Measurements from ENCODE around the gene KLHL3.

The KLHL3 gene

GRCh38 chr5:137728048-137728447, 7.8 kb downstream of the KLHL3 start:
- Histone ChIP-seq H3K9ac (ENCODE audit: low read depth, low read length) (no peak overlapping the region), H3K27ac (ENCODE audit: low read depth, low read length) (no peak overlapping the region), H3K36me3 (ENCODE audit: insufficient read depth, low read length) (no peaks in the 10 kb centered on the region), H3K4me3 (ENCODE audit: low read length) (no peak overlapping the region), H3K4me1 (ENCODE audit: insufficient read depth, low read length) (peaks cover 5% of the 10 kb centered on the region; the same call in 1 of the 2 replicates), H3K27me3 (ENCODE audit: insufficient read depth, low read length) (no peaks in the 10 kb centered on the region), H3K9me3 (ENCODE audit: insufficient read depth, low read depth, low read length) (no peaks in the 10 kb centered on the region)
- 92% methylated on average over 1 of the region's 1 CpG for WGBS

- Histone ChIP-seq H3K27ac (ENCODE audit: low read depth, low read length) (no peak overlapping the region; the same call in 1 of the 2 replicates), H3K4me3 (ENCODE audit: low read length) (no peak overlapping the region), H3K4me1 (ENCODE audit: insufficient read depth, low read length) (peaks cover under 1% of the 10 kb centered on the region; the same call in 1 of the 2 replicates), H3K36me3 (ENCODE audit: insufficient read depth, low read length) (no peaks in the 10 kb centered on the region), H3K9ac (ENCODE audit: low read depth, low read length) (no peak overlapping the region), H3K27me3 (ENCODE audit: insufficient read depth, low read length) (no peaks in the 10 kb centered on the region), H3K9me3 (ENCODE audit: insufficient read depth, low read depth, low read length) (no peaks in the 10 kb centered on the region)
- 91% methylated on average over 2 of the region's 2 CpGs for WGBS
These were observed 8.3 kb downstream of the KLHL3 start for GRCh38 chr5:137727623-137728022.

GRCh38 chr5:137724251-137724650, 11.6 kb downstream of the KLHL3 start:
- no peak overlapping the region for H3K9ac ChIP-seq (ENCODE audit: low read depth, low read length)
- no peak overlapping the region for H3K4me3 ChIP-seq (ENCODE audit: low read length)
- H3K4me1 ChIP-seq (ENCODE audit: insufficient read depth, low read length), result no peaks in the 10 kb centered on the region
- no peaks in the 10 kb centered on the region for H3K9me3 ChIP-seq (ENCODE audit: insufficient read depth, low read depth, low read length)
- 97% methylated on average over 2 of the region's 2 CpGs for WGBS
- no peaks in the 10 kb centered on the region for H3K27me3 ChIP-seq (ENCODE audit: insufficient read depth, low read length)
- no peak overlapping the region for H3K27ac ChIP-seq (ENCODE audit: low read depth, low read length)
- 0 out of 2 replicates have a peak, but pooled peaks cover 4% of the 10 kb centered on the region for H3K36me3 ChIP-seq (ENCODE audit: insufficient read depth, low read length)

- Histone ChIP-seq H3K4me1 (ENCODE audit: insufficient read depth, low read length) (no peaks in the 10 kb centered on the region), H3K4me3 (ENCODE audit: low read length) (no peak overlapping the region), H3K27ac (ENCODE audit: low read depth, low read length) (no peak overlapping the region), H3K9ac (ENCODE audit: low read depth, low read length) (no peak overlapping the region), H3K27me3 (ENCODE audit: insufficient read depth, low read length) (no peaks in the 10 kb centered on the region), H3K9me3 (ENCODE audit: insufficient read depth, low read depth, low read length) (peaks cover 9% of the 10 kb centered on the region), H3K36me3 (ENCODE audit: insufficient read depth, low read length) (peaks cover 22% of the 10 kb centered on the region)
These were observed 17.3 kb downstream of the KLHL3 start for GRCh38 chr5:137718611-137719010.

- 90% methylated on average over 3 of the region's 3 CpGs for WGBS
- no peaks in the 10 kb centered on the region for H3K4me1 ChIP-seq (ENCODE audit: insufficient read depth, low read length)
- H3K27ac ChIP-seq (ENCODE audit: low read depth, low read length), result no peak overlapping the region
- no peak overlapping the region for H3K4me3 ChIP-seq (ENCODE audit: low read length)
- no peaks in the 10 kb centered on the region for H3K27me3 ChIP-seq (ENCODE audit: insufficient read depth, low read length)
- H3K36me3 ChIP-seq (ENCODE audit: insufficient read depth, low read length), result peaks cover 22% of the 10 kb centered on the region
- peaks cover 17% of the 10 kb centered on the region for H3K9me3 ChIP-seq (ENCODE audit: insufficient read depth, low read depth, low read length)
- H3K9ac ChIP-seq (ENCODE audit: low read depth, low read length), result no peak overlapping the region
These were observed 19.6 kb downstream of the KLHL3 start for GRCh38 chr5:137716337-137716736.

- Histone ChIP-seq H3K27ac (ENCODE audit: low read depth, low read length) (no peak overlapping the region), H3K36me3 (ENCODE audit: insufficient read depth, low read length) (peaks cover 22% of the 10 kb centered on the region), H3K4me1 (ENCODE audit: insufficient read depth, low read length) (no peaks in the 10 kb centered on the region), H3K9me3 (ENCODE audit: insufficient read depth, low read depth, low read length) (peaks cover 17% of the 10 kb centered on the region), H3K9ac (ENCODE audit: low read depth, low read length) (no peak overlapping the region), H3K4me3 (ENCODE audit: low read length) (no peak overlapping the region), H3K27me3 (ENCODE audit: insufficient read depth, low read length) (no peaks in the 10 kb centered on the region)
- WGBS, result 95% methylated on average over 1 of the region's 1 CpG
These were observed 20.4 kb downstream of the KLHL3 start for GRCh38 chr5:137715456-137715855.

- H3K36me3 ChIP-seq (ENCODE audit: insufficient read depth, low read length), result peaks cover 18% of the 10 kb centered on the region
- H3K4me1 ChIP-seq (ENCODE audit: insufficient read depth, low read length), result no peaks in the 10 kb centered on the region
- no peak overlapping the region for H3K27ac ChIP-seq (ENCODE audit: low read depth, low read length)
- no peak overlapping the region for H3K9ac ChIP-seq (ENCODE audit: low read depth, low read length)
- H3K9me3 ChIP-seq (ENCODE audit: insufficient read depth, low read depth, low read length), result peaks cover 17% of the 10 kb centered on the region
- no peaks in the 10 kb centered on the region for H3K27me3 ChIP-seq (ENCODE audit: insufficient read depth, low read length)
- no peak overlapping the region for H3K4me3 ChIP-seq (ENCODE audit: low read length)
These were observed 20.9 kb downstream of the KLHL3 start for GRCh38 chr5:137714946-137715345.

- no peak overlapping the region for H3K4me3 ChIP-seq (ENCODE audit: low read length)
- no peaks in the 10 kb centered on the region for H3K27me3 ChIP-seq (ENCODE audit: insufficient read depth, low read length)
- H3K9me3 ChIP-seq (ENCODE audit: insufficient read depth, low read depth, low read length), result peaks cover 17% of the 10 kb centered on the region
- 98% methylated on average over 2 of the region's 2 CpGs for WGBS
- no peak overlapping the region for H3K27ac ChIP-seq (ENCODE audit: low read depth, low read length)
- H3K9ac ChIP-seq (ENCODE audit: low read depth, low read length), result no peak overlapping the region
- no peaks in the 10 kb centered on the region for H3K4me1 ChIP-seq (ENCODE audit: insufficient read depth, low read length)
- peaks cover 18% of the 10 kb centered on the region for H3K36me3 ChIP-seq (ENCODE audit: insufficient read depth, low read length)
These were observed 21.4 kb downstream of the KLHL3 start for GRCh38 chr5:137714494-137714893.

GRCh38 chr5:137712139-137712667, 23.7 kb downstream of the KLHL3 start:
- 100% methylated on average over 1 of the region's 2 CpGs for WGBS

GRCh38 chr5:137710086-137710485, 25.8 kb downstream of the KLHL3 start:
- no peaks in the 10 kb centered on the region for H3K4me1 ChIP-seq (ENCODE audit: insufficient read depth, low read length)
- peaks cover 19% of the 10 kb centered on the region for H3K36me3 ChIP-seq (ENCODE audit: insufficient read depth, low read length)
- H3K9ac ChIP-seq (ENCODE audit: low read depth, low read length), result no peak overlapping the region
- peaks cover 17% of the 10 kb centered on the region for H3K9me3 ChIP-seq (ENCODE audit: insufficient read depth, low read depth, low read length)
- H3K27ac ChIP-seq (ENCODE audit: low read depth, low read length), result no peak overlapping the region
- 92% methylated on average over 5 of the region's 5 CpGs for WGBS
- no peaks in the 10 kb centered on the region for H3K27me3 ChIP-seq (ENCODE audit: insufficient read depth, low read length)
- H3K4me3 ChIP-seq (ENCODE audit: low read length), result no peak overlapping the region

More at GRCh38 chr5:137712139-137712667, 23.7 kb downstream of the KLHL3 start:
- H3K27ac ChIP-seq (ENCODE audit: low read depth, low read length), result no peak overlapping the region
- no peak overlapping the region for H3K9ac ChIP-seq (ENCODE audit: low read depth, low read length)
- H3K4me3 ChIP-seq (ENCODE audit: low read length), result no peak overlapping the region
- H3K36me3 ChIP-seq (ENCODE audit: insufficient read depth, low read length), result peaks cover 17% of the 10 kb centered on the region
- no peaks in the 10 kb centered on the region for H3K27me3 ChIP-seq (ENCODE audit: insufficient read depth, low read length)
- H3K4me1 ChIP-seq (ENCODE audit: insufficient read depth, low read length), result no peaks in the 10 kb centered on the region
- H3K9me3 ChIP-seq (ENCODE audit: insufficient read depth, low read depth, low read length), result peaks cover 17% of the 10 kb centered on the region

- H3K36me3 ChIP-seq (ENCODE audit: insufficient read depth, low read length), result peaks cover 12% of the 10 kb centered on the region
- H3K4me3 ChIP-seq (ENCODE audit: low read length), result no peak overlapping the region
- no peak overlapping the region for H3K9ac ChIP-seq (ENCODE audit: low read depth, low read length)
- WGBS, result 95% methylated on average over 3 of the region's 3 CpGs
- no peaks in the 10 kb centered on the region for H3K4me1 ChIP-seq (ENCODE audit: insufficient read depth, low read length)
- H3K27ac ChIP-seq (ENCODE audit: low read depth, low read length), result no peak overlapping the region
- no peaks in the 10 kb centered on the region for H3K27me3 ChIP-seq (ENCODE audit: insufficient read depth, low read length)
- H3K9me3 ChIP-seq (ENCODE audit: insufficient read depth, low read depth, low read length), result peaks cover 10% of the 10 kb centered on the region
These were observed 26.9 kb downstream of the KLHL3 start for GRCh38 chr5:137708796-137709559.

Data from HUES64 (cell line).